Common myeloid progenitor, CD34-positive (primary cell): ENCODE data around the gene IL11RA.

Experiments
- CTCF ChIA-PET: fragments of 350-600 bp; sonication (Branson Sonifier 250); formaldehyde crosslinking; loops from one replicate; lab custom pipeline; 2021; ENCODE audit warnings: antibody characterized with exemption; lab: Charles Lee
- POLR2A ChIA-PET: fragments of 350-600 bp; sonication (Branson Sonifier 250); formaldehyde crosslinking; loops from one replicate; lab custom pipeline; 2021; ENCODE audit warnings: antibody characterized with exemption; lab: Charles Lee
- DNase-seq, 3 donors: peaks; one replicate each; pipeline versions ENCODE4 v3.0.0 to v3.0.0-alpha.2; 2013
- H3K27ac ChIP-seq, 2 experiments: 1 replicate in 1 of 2; 2 replicates in 1 of 2; pipeline ENCODE4 v1.7.0; 2013; ENCODE audit warnings: inconsistent platforms in 2 of 2, low read length in 2 of 2, mild to moderate bottlenecking in 2 of 2, low read depth in 1 of 2, moderate library complexity in 1 of 2; ENCODE audit not compliant: severe bottlenecking in 2 of 2, insufficient read depth in 1 of 2, poor library complexity in 1 of 2
- H3K27me3 ChIP-seq, 5 experiments: replicated peaks in 2 of 5; 1 replicate in 3 of 5; 2 replicates in 2 of 5; pipeline versions ENCODE4 v1.6.1 to v1.7.0; 2013; ENCODE audit warnings: low read length in 4 of 5, mild to moderate bottlenecking in 2 of 5, moderate library complexity in 2 of 5, inconsistent platforms in 1 of 5; ENCODE audit not compliant: insufficient read depth in 5 of 5, control insufficient read depth in 4 of 5
- H3K36me3 ChIP-seq, 4 experiments: 1 replicate in 2 of 4; 2 replicates in 2 of 4; pipeline versions ENCODE4 v1.6.1 to v1.7.0; 2013; ENCODE audit warnings: low read length in 3 of 4, control low read depth in 1 of 4, mild to moderate bottlenecking in 1 of 4; ENCODE audit not compliant: control insufficient read depth in 4 of 4, insufficient read depth in 4 of 4
- H3K4me1 ChIP-seq, 4 experiments: 1 replicate in 3 of 4; 2 replicates in 1 of 4; pipeline versions ENCODE4 v1.6.1 to v1.7.1; 2013; ENCODE audit warnings: low read length in 3 of 4, mild to moderate bottlenecking in 3 of 4, control low read depth in 1 of 4, inconsistent platforms in 1 of 4, moderate library complexity in 1 of 4; ENCODE audit not compliant: control insufficient read depth in 4 of 4, insufficient read depth in 4 of 4; ENCODE audit errors: control extremely low read depth in 1 of 4
- H3K4me3 ChIP-seq, 7 experiments: 1 replicate in 4 of 7; 2 replicates in 3 of 7; pipeline versions ENCODE4 v1.5.1 to v1.7.0; 2013; ENCODE audit warnings: mild to moderate bottlenecking in 7 of 7, low read length in 6 of 7, moderate library complexity in 6 of 7, inconsistent platforms in 2 of 7, low read depth in 2 of 7, control low read depth in 1 of 7; ENCODE audit not compliant: insufficient read depth in 4 of 7, control insufficient read depth in 1 of 7; ENCODE audit errors: extremely low read depth in 1 of 7
- H3K9me3 ChIP-seq, 5 experiments: 1 replicate in 4 of 5; 2 replicates in 1 of 5; pipeline versions ENCODE4 v1.6.1 to v1.7.1; 2013; ENCODE audit warnings: low read length in 4 of 5, mild to moderate bottlenecking in 2 of 5, inconsistent platforms in 1 of 5, low read depth in 1 of 5, moderate library complexity in 1 of 5; ENCODE audit not compliant: control insufficient read depth in 4 of 5, insufficient read depth in 2 of 5; ENCODE audit errors: control extremely low read depth in 1 of 5
- WGBS: methylation state at CpG from one replicate; pipeline ENCODE4 v1.1.5; 2013; ENCODE audit not compliant: insufficient coverage; 5-methylcytosine and 5-hydroxymethylcytosine counted together

Gene IL11RA

GRCh38 chr9:34688329-34689115 lies 36.5 kb downstream of the IL11RA start:
- H3K4me1 ChIP-seq = peaks cover 3 to 29% (median 16%) of the 10 kb centered on the region in 4 experiments
- POLR2A ChIA-PET = no interaction called here
- WGBS = 71% methylated on average over 2 of the region's 5 CpGs
- H3K4me3 ChIP-seq = no peak overlapping the region
- no peak for DNase-seq
- peaks cover 0 to 2% (median 0%) of the 10 kb centered on the region in 5 experiments for H3K9me3 ChIP-seq
- CTCF ChIA-PET = interaction anchor here (3.2 to 8.5 kb wide), 2 partner anchors 11 to 13 kb away, joined by 22 to 63 read pairs; no protein-coding TSS in a partner anchor
- no peak overlapping the region for H3K27ac ChIP-seq
- peaks cover 0 to 2% (median 0%) of the 10 kb centered on the region in 5 experiments for H3K27me3 ChIP-seq
- no peaks in the 10 kb centered on the region for H3K36me3 ChIP-seq

GRCh38 chr9:34689116-34689470 lies 37.1 kb downstream of the IL11RA start:
- Histone ChIP-seq H3K9me3 (peaks cover 0 to 5% (median 0%) of the 10 kb centered on the region in 5 experiments), H3K27me3 (no peaks in the 10 kb centered on the region), H3K4me1 (peaks cover 3 to 29% (median 16%) of the 10 kb centered on the region in 4 experiments), H3K27ac (no peak overlapping the region), H3K36me3 (no peaks in the 10 kb centered on the region), H3K4me3 (no peak overlapping the region)
- 90% methylated on average over 4 of the region's 4 CpGs for WGBS
- DNase-seq = no peak
- ChIA-PET CTCF (interaction anchor here (1.0 to 8.5 kb wide), 3 partner anchors 10 to 14 kb away, joined by 4 to 63 read pairs (median 4); no protein-coding TSS in a partner anchor), POLR2A (no interaction called here)

GRCh38 chr9:34689512-34689911 lies 37.5 kb downstream of the IL11RA start:
- Histone ChIP-seq H3K36me3 (no peaks in the 10 kb centered on the region), H3K27me3 (no peaks in the 10 kb centered on the region), H3K9me3 (peaks cover 0 to 5% (median 0%) of the 10 kb centered on the region in 5 experiments), H3K4me1 (peaks cover 3 to 29% (median 16%) of the 10 kb centered on the region in 4 experiments), H3K27ac (no peak overlapping the region), H3K4me3 (no peak overlapping the region)
- WGBS = 93% methylated on average over 7 of the region's 8 CpGs
- ChIA-PET POLR2A (no interaction called here), CTCF (interaction anchor here (1.0 to 8.5 kb wide), 3 partner anchors 10 to 15 kb away, joined by 4 to 63 read pairs (median 4); no protein-coding TSS in a partner anchor)
- no peak for DNase-seq

- H3K27ac ChIP-seq = no peak within 1 kb of the TSS
- peak within 1 kb of the TSS in 1 of 7 experiments; percentile 23 for H3K4me3 ChIP-seq
- peaks cover 0 to 5% (median 0%) of the 10 kb centered on the region in 5 experiments for H3K9me3 ChIP-seq
- WGBS = 49% methylated on average over 3 of the region's 6 CpGs
- no peaks in the 10 kb centered on the region for H3K36me3 ChIP-seq
- H3K4me1 ChIP-seq = peaks cover 3 to 29% (median 16%) of the 10 kb centered on the region in 4 experiments
- H3K27me3 ChIP-seq = no peaks in the 10 kb centered on the region
- POLR2A ChIA-PET = interaction anchor here (0.5 kb wide), 1 partner anchor 10 kb away, joined by 5 read pairs; no protein-coding TSS in a partner anchor
- CTCF ChIA-PET = interaction anchor here (1.0 to 8.5 kb wide), 4 partner anchors 8 to 57 kb away, joined by 3 to 63 read pairs (median 35); no protein-coding TSS in a partner anchor
- DNase-seq = peak; percentile 59 to 88 (median 87)
These were observed 39.3 kb downstream of the IL11RA start, which contains the start of gene CCL19 for GRCh38 chr9:34690983-34691935. TSS of gene CCL19 (minus strand) at chr9:34691276. CDS start at chr9:34691139, 137 bp downstream.

- Histone ChIP-seq H3K27ac (no peak overlapping the region), H3K36me3 (no peaks in the 10 kb centered on the region), H3K27me3 (peaks cover 0 to under 1% (median 0%) of the 10 kb centered on the region in 5 experiments), H3K4me1 (peaks cover 3 to 24% (median 16%) of the 10 kb centered on the region in 4 experiments), H3K9me3 (peaks cover 0 to 5% (median 0%) of the 10 kb centered on the region in 5 experiments), H3K4me3 (no peak overlapping the region)
- DNase-seq = peak in 2 of 3 donors; percentile 53 to 54
- CTCF ChIA-PET = interaction anchor here (1.0 to 8.5 kb wide), 5 partner anchors 7 to 58 kb away, joined by 3 to 63 read pairs (median 27); no protein-coding TSS in a partner anchor
- 80% methylated on average over 1 of the region's 5 CpGs for WGBS
- POLR2A ChIA-PET = no interaction called here
These were observed 39.9 kb downstream of the IL11RA start for GRCh38 chr9:34691936-34692315.

- POLR2A ChIA-PET = no interaction called here
- H3K27me3 ChIP-seq = peaks cover 0 to 3% (median 0%) of the 10 kb centered on the region in 5 experiments
- H3K36me3 ChIP-seq = no peaks in the 10 kb centered on the region
- H3K27ac ChIP-seq = no peak overlapping the region
- H3K9me3 ChIP-seq = peaks cover 0 to 5% (median 0%) of the 10 kb centered on the region in 5 experiments
- no CpG with 5 or more reads among the region's 2 CpGs for WGBS
- DNase-seq = no peak
- no peak overlapping the region for H3K4me3 ChIP-seq
- CTCF ChIA-PET = interaction anchor here (1.6 to 5.3 kb wide), 3 partner anchors 10 to 23 kb away, joined by 3 to 43 read pairs (median 27); no protein-coding TSS in a partner anchor
- peaks cover 3 to 22% (median 16%) of the 10 kb centered on the region in 4 experiments for H3K4me1 ChIP-seq
These were observed 41.6 kb downstream of the IL11RA start for GRCh38 chr9:34693560-34693959.
